ENCODE results near the gene REXO4.
"Not testable (repeated sequence)": the region's sequence is repeated elsewhere in the genome, so short reads cannot be mapped to it uniquely, and the experiment has no call there.

The REXO4 gene

DNA sequence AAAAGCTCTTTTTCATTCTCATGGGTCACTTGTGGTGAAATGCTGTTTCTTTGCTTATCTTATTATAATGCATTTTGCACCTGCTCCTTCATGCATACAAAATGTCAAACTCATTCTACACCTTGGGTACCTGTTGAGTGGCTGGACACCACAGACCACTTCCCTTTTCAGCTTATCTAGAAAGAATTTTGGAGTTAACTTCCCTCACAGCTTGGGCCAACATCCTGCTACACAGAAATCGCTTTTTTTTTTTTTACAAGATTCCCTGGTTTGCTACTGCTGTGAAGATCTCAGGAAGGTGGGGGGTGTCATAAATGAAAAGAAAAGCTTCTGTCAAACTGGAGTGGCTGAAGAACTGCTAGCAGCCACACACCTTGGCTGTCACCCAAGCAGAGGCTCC lies 2.6 kb downstream of the REXO4 start:
- no peak for DNase-seq

DNA sequence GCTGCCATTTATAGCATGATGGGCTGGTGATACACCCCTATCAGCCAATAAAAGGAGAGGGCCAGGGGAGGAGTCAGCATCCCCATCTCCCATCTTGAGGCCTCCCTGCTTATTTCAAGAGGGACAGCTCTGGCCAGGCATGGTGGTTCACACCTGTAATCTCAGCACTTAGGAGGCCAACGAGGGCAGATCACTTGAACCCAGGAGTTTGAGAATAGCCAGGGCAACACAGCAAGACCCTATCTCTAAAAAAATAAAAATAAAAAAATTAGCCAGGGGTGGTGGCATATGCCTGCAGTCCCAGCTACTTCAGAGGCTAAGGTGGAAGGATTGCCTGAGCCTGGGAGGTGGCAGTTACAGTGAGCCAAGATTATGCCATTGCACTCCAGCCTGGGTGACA lies 9.8 kb downstream of the REXO4 start:
- DNase-seq: no peak

GRCh38 chr9:133406480-133407307 lies 11.1 kb downstream of the REXO4 start:
- DNase-seq: peak; percentile 41 to 53

DNA sequence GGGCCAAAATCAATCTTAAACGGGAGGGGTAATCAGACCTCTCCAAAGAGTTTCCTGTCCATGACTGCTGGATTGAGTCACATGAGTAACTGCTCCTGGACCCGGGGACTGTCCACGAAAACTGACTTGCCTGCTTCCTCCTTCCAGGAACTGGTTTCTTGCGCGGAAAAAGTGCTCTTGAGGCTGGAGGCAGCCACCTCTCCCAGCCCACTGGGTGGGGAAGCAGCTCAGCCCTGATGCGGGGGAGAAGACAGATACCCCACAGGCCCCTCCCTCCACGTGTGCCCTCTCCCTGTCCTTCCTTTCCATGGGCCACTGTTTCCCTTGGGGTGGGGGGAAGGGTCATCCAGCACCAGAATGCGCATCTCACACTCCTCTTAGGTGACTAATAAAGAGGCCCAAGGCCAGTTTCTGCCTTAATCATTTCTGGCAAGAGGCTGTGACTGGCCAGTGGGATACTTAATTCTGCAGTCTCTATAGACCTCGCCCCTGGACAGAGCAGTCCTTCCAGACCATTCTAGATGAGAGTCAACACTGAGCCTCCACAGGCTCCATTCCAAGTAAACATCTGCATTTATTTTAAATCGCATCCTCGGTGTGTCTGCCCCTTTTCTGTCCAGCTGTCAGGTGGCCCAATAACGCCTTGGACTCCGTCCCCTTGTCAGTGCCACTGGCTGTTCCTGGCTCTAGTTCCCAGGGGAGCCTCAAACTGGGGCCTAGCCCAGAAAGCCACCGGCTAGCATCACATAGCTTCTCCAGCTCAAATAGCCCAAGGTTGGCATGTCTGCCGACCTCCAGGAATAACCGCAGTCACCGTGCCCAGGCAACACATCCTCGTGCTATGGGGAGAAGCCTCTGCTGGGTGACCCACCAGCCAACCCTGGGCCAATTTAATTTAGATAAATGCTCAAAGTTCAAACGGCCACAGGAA lies 12.0 kb downstream of the REXO4 start:
- no peak for DNase-seq

DNA sequence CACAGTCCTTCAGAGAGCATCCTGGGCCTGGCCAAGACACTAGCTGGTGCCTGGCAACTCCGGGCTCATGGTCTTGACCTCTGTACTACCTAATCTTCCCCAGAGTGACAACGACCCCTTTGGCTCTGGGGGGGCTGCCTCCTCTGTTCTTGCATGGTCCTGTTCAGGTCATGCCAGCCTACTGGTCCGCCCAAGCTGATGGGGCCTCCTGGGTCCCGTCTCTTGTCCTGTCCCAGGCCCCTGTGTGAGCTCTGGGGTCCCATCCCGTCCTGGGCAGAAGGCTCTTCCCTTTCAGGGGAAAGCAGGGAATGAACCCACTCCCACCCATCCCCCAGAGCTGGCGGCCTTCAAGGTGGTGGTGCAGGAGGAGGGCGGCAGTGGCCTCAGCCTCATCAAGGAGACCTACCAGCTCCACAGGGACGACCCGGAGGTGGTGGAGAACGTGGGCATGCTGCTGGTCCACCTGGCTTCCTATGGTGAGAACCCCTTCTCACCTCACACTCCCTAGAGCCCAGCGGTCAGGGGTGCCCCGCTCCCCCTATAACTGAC lies 13.3 kb downstream of the REXO4 start:
- DNase-seq: no peak

DNA sequence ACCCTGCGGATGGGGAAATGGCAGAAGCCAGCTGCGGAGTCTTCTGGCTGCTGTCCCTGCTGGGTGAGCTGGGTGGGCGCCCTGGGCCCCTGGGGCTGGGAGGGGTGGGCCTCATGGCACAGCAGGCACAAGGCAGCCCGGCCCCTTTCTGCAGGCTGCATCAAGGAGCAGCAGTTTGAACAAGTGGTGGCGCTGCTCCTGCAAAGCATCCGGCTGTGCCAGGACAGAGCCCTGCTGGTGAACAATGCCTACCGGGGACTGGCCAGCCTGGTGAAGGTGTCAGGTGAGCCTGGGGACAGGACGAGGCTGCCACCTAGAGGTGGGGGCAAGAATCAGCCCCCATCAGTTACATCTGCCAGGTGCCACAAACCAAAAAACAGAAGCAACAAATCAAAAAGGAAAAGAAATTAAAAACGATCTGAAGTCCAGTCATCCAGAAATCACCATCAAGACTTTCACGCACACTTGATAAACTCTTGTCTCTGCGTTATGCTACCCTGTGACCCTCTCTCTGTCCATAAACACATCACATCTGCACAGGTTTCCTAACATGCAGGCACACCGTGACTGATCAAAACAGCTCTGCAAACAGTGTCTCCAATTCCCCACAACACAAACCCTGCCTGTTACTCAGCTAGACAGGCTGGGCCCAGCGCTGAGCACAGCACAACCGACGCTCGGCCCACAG lies 13.9 kb downstream of the REXO4 start:
- peak in 1 of 2 donors; percentile 3 for DNase-seq

DNA sequence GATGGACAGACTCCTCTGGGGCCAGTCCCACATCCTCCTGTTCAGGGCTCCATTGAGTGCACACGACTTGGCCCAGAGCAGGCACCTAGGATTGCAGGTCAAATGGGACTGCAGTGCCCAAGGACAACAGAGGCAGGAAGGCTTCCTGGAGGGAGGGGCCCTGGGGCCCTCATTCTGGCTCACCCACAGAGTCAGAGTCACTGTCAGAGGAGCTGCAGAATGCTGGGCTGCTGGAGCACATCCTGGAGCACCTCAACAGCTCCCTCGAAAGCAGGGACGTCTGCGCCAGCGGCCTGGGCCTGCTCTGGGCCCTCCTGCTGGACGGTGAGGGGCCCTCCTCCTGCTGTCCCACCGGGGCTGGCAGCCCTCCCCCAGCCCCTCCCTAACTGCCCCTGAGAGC lies 15.1 kb downstream of the REXO4 start:
- no peak for DNase-seq

- no peak for DNase-seq
These were observed 16.2 kb downstream of the REXO4 start for GRCh38 chr9:133401588-133401987.

DNA sequence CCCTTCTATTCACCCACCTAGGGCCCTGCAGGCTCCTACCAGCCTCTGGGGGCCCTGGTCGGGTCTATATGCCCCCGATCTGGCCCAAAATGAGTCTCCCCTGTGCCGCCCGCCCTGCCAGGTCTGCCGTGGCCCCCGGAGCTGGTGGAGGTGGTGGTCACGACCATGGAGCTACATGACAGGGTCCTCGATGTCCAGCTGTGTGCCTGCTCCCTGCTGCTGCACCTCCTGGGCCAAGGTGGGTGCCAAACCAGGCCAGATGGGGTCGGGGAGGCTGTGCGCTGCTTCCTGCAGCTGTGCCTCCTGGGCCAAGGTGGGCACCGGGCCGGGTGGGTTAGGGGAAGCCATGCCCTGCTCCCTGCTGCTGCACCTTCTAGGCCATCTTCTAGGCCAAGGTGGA lies 17.5 kb downstream of the REXO4 start:
- no peak for DNase-seq

GRCh38 chr9:133397895-133398294 lies 19.9 kb downstream of the REXO4 start:
- DNase-seq: no peak

DNA sequence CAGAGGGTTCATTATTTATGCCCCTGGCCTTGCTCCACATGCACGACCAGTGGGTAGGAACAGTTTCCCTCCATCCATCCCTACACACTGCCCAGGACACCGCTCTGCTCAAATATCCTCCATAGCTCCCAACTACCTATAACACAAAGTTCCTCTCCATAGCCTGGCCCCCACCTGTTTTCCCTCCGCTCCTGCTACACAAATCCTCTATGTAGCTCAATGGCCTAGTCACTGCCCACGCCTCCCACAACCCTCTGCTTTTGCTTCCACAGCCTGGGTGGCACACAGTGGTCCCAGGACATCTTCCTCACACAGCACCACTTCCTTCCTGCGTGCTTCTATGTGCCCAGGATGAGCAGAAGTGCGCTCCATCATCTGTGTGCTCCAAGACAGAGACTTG lies 20.4 kb downstream of the REXO4 start:
- DNase-seq: no peak

DNA sequence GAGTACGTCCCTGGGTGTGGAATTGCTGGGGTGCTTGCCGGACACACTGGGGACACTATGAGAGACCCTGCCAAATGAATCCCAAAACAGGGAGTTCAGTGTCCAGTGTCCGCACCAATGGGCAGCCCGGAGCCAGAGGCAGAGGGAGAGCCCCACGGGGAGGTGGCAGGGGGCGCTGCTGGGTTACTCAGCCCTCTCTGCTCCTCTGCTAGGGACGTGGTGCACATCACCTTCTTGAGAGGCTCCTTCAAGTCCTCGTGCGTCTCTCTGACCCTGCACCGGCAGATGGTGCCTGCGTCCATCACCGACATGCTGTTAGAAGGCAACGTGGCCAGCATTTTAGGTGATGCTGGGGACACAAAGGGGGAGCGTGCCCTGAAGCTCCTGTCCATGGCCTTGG lies 20.9 kb downstream of the REXO4 start:
- DNase-seq: no peak

- DNase-seq: no peak
These were observed 23.0 kb downstream of the REXO4 start for GRCh38 chr9:133394687-133395271.

GRCh38 chr9:133393399-133393798 lies 24.4 kb downstream of the REXO4 start:
- no peak for DNase-seq

DNA sequence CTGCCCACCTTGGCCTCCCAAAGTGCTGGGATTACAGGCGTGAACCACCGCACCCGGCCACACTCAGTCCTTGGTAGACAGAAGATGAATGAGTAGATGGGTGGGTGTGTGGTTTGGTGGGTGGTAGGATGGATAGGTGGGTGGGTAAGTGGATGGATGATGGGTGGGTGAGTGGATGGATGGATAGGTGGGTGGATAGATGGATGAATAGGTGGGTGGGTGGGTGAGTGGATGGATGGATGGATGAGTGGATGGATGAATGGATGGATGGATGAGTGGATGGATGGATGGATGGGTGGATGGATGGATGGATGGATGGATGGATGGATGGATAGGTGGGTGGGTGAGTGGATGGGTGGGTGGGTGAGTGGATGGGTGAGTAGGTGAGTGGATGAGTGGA lies 25.5 kb downstream of the REXO4 start:
- not testable (repeated sequence) for DNase-seq

- not testable (repeated sequence) for DNase-seq
These were observed 26.4 kb downstream of the REXO4 start for GRCh38 chr9:133391449-133391848.

GRCh38 chr9:133390713-133391112 lies 27.1 kb downstream of the REXO4 start:
- no peak for DNase-seq

DNA sequence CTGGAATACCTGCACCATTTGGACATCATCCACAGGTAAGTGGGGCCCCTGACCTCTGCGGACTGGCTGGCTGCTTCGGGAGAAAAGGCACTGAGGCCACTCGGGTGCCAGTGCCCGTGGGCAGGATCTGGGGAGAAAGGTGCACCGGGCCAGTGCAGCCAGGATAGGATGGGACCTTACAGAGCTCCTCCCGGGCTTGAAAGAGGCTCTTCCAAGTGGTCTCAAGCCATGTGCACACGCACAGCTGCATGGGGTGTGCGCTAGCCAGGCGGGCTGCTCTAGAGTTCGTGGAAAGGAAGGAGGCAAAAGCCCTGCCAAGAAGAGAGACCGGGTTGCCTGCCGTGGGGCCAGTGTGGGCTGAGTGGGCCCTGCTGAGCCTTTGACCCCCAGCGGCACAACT lies 28.2 kb downstream of the REXO4 start:
- no peak for DNase-seq

DNA sequence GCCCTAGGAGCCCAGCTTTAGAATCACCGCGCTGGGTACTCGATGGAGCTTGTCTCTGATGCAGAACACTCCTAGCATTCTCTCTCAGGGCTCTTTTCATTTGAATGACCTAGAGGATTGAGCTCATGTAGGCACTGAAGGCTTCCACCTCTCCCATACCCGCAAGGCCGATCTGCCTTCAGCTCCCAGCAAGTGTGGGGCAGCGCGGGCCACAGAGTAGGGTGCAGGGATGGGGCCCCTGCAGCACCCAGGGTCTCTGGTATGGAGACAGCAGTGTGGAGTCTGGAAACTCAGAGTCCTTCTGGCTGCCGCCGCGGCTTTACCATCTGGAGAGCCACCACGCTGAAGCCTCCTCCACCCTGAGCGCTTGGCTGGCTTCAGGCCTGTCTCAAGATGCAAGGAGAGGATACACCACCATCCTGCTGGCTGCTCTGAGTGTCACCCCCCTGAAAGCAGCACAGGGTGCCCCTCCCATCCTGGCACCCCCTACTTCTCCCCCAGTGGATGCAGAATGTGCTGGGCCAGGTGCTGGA lies 28.7 kb downstream of the REXO4 start:
- no peak for DNase-seq

- no peak for DNase-seq
These were observed 30.1 kb downstream of the REXO4 start for GRCh38 chr9:133387680-133388079.

GRCh38 chr9:133386338-133386737 lies 31.5 kb downstream of the REXO4 start:
- no peak for DNase-seq

- no peak for DNase-seq
These were observed 32.4 kb downstream of the REXO4 start for GRCh38 chr9:133385452-133385851.

Measured in bone marrow (tissue), 2 donors.